Fibroblast of lung (primary cell): ENCODE measurements around the gene DAB1. TPM values are rescaled to one million over a fixed set of nuclear protein-coding genes. Genes with fewer than 3 reads are reported as not detected.

ENCODE experiments used
- DNase-seq, 2 donors: peaks; one replicate each; pipeline versions ENCODE4 v3.0.0 to v3.0.0-alpha.2; 2010; ENCODE audit warnings: low read depth in 2 of 2
- H2AFZ ChIP-seq: 2 replicates; pipeline ENCODE4 v1.5.1; 2012; ENCODE audit warnings: low read length, control low read depth, inconsistent platforms
- H3K27ac ChIP-seq: 2 replicates; pipeline ENCODE4 v1.5.1; 2011; ENCODE audit warnings: low read length, control low read depth; ENCODE audit not compliant: insufficient read depth
- H3K27me3 ChIP-seq: 2 replicates; pipeline ENCODE4 v1.5.1; 2011; ENCODE audit warnings: mild to moderate bottlenecking, low read length; ENCODE audit not compliant: control insufficient read depth, insufficient read depth
- H3K36me3 ChIP-seq: 2 replicates; pipeline ENCODE4 v1.5.1; 2011; ENCODE audit warnings: low read length; ENCODE audit not compliant: control insufficient read depth, insufficient read depth
- H3K4me1 ChIP-seq: 2 replicates; pipeline ENCODE4 v1.5.1; 2011; ENCODE audit warnings: low read length; ENCODE audit not compliant: control insufficient read depth, insufficient read depth; ENCODE audit errors: extremely low read depth
- H3K4me2 ChIP-seq: 2 replicates; pipeline ENCODE4 v1.5.1; 2011; ENCODE audit warnings: low read length, control low read depth; ENCODE audit not compliant: insufficient read depth; ENCODE audit errors: extremely low read depth
- H3K4me3 ChIP-seq, 4 experiments: fragments of 200-600 bp in 1 of 4; sonication (generic) in 1 of 4; replicated peaks in 1 of 4; 2 replicates each; pipeline ENCODE4 v1.5.1; 2011 to 2016; ENCODE audit warnings: low read length in 4 of 4, low read depth in 3 of 4, mild to moderate bottlenecking in 3 of 4, control low read depth in 2 of 4, inconsistent platforms in 1 of 4, mixed read lengths in 1 of 4; ENCODE audit not compliant: insufficient read depth in 1 of 4; ENCODE audit errors: control extremely low read depth in 1 of 4
- H3K79me2 ChIP-seq: 2 replicates; pipeline ENCODE4 v1.5.1; 2012; ENCODE audit warnings: mild to moderate bottlenecking, low read length, inconsistent platforms; ENCODE audit not compliant: control insufficient read depth, insufficient read depth
- H3K9ac ChIP-seq: 2 replicates; pipeline ENCODE4 v1.5.1; 2011; ENCODE audit warnings: mild to moderate bottlenecking, low read length, control low read depth; ENCODE audit not compliant: insufficient read depth
- H3K9me3 ChIP-seq: 2 replicates; pipeline ENCODE4 v1.5.1; 2012; ENCODE audit warnings: low read depth, low read length; ENCODE audit not compliant: control insufficient read depth, insufficient read depth
- H4K20me1 ChIP-seq: 2 replicates; pipeline ENCODE4 v1.5.1; 2011; ENCODE audit warnings: low read length; ENCODE audit not compliant: control insufficient read depth, insufficient read depth; ENCODE audit errors: extremely low read depth
- CTCF ChIP-seq, 2 donors: IDR thresholded peaks in 1 of 2; conservative IDR thresholded peaks in 1 of 2; 1 replicate in 1 of 2; 2 replicates in 1 of 2; pipeline ENCODE4 v1.5.1; 2011 to 2012; ENCODE audit warnings: low read length in 2 of 2, control low read depth in 1 of 2, inconsistent platforms in 1 of 2, low read depth in 1 of 2, mild to moderate bottlenecking in 1 of 2
- EZH2 ChIP-seq: IDR thresholded peaks from 2 replicates; pipeline ENCODE4 v1.5.1; 2012; ENCODE audit warnings: low read length, control low read depth, mild to moderate bottlenecking; ENCODE audit errors: missing control alignments
- polyA plus RNA-seq, 2 donors: library from polyadenylated mRNA; depleted of rRNA in 1 of 2; stranded (reverse) in 1 of 2; unstranded in 1 of 2; fragments of >200 nt; gene quantifications; 2 replicates each; pipeline ENCODE4 v1.2.1, GENCODE V29; 2011 to 2012; ENCODE audit warnings: missing spikeins in 1 of 2
- total RNA-seq: library from RNA; depleted of rRNA; stranded (reverse); fragments of >200 nt; gene quantifications from 2 replicates; pipeline ENCODE4 v1.2.1, GENCODE V29; 2014

Gene DAB1
- total and polyA plus RNA-seq, 2 donors (not counting 1 experiment from before 2014, with no cell fraction given): 0.17 to 2.0 TPM

DNA sequence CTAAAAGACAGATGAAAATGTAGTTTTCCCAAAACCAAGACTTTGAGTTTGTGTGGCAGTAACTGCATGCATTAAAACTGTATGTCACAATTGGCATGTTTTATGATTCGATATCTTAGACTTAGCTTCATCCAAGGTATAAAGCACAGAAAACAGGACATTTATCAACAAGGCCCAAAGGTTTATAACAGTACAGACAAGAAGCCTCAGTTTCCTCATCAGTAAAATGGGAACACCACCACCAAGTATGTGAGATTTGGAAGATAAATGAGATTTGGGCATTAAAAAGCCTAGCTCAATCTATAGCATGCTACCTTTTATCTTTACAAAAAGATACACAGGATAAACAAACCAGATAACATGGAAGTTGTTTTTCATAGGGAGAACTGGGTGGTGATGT lies 128.5 kb downstream of the DAB1 start:
- TF ChIP-seq EZH2 (no peak), CTCF (conservative IDR thresholded peaks at IDR 0.05 in 1 of 2, IDR thresholded peaks at IDR 0.05 in 1 of 2; ENCODE audit: low read depth in 1 of 2, low read length in 2 of 2) (no peak)
- H4K20me1 ChIP-seq: no peaks in the 10 kb centered on the region
- H3K79me2 ChIP-seq: no peaks in the 10 kb centered on the region
- H3K9me3 ChIP-seq: no peaks in the 10 kb centered on the region
- H3K36me3 ChIP-seq: no peaks in the 10 kb centered on the region
- no peaks in the 10 kb centered on the region for H3K4me1 ChIP-seq
- DNase-seq: no peak
- no peak overlapping the region for H3K4me2 ChIP-seq
- no peak overlapping the region for H2AFZ ChIP-seq
- H3K4me3 ChIP-seq: no peak overlapping the region
- H3K27me3 ChIP-seq: no peaks in the 10 kb centered on the region
- H3K9ac ChIP-seq: no peak overlapping the region
- H3K27ac ChIP-seq: no peak overlapping the region

- no peak overlapping the region for H3K4me2 ChIP-seq
Observed at GRCh38 chr1:57294177-57294576, 129.7 kb downstream of the DAB1 start.

GRCh38 chr1:57293214-57293613 lies 130.6 kb downstream of the DAB1 start:
- Histone ChIP-seq H2AFZ (no peak overlapping the region), H3K27me3 (no peaks in the 10 kb centered on the region), H3K79me2 (no peaks in the 10 kb centered on the region), H3K4me3 (no peak overlapping the region), H3K4me2 (no peak overlapping the region), H3K27ac (no peak overlapping the region), H3K9me3 (no peaks in the 10 kb centered on the region), H3K4me1 (no peaks in the 10 kb centered on the region), H3K9ac (no peak overlapping the region), H3K36me3 (no peaks in the 10 kb centered on the region), H4K20me1 (no peaks in the 10 kb centered on the region)
- TF ChIP-seq CTCF (conservative IDR thresholded peaks at IDR 0.05 in 1 of 2, IDR thresholded peaks at IDR 0.05 in 1 of 2; ENCODE audit: low read depth in 1 of 2, low read length in 2 of 2) (no peak), EZH2 (no peak)
- DNase-seq: no peak

More at GRCh38 chr1:57294177-57294576, 129.7 kb downstream of the DAB1 start:
- H3K27me3 ChIP-seq: no peaks in the 10 kb centered on the region
- H3K9ac ChIP-seq: no peak overlapping the region
- DNase-seq: no peak
- TF ChIP-seq EZH2 (no peak), CTCF (conservative IDR thresholded peaks at IDR 0.05 in 1 of 2, IDR thresholded peaks at IDR 0.05 in 1 of 2; ENCODE audit: low read depth in 1 of 2, low read length in 2 of 2) (no peak)
- no peak overlapping the region for H2AFZ ChIP-seq
- no peaks in the 10 kb centered on the region for H3K4me1 ChIP-seq
- no peak overlapping the region for H3K27ac ChIP-seq
- no peak overlapping the region for H3K4me3 ChIP-seq
- H3K9me3 ChIP-seq: no peaks in the 10 kb centered on the region
- no peaks in the 10 kb centered on the region for H4K20me1 ChIP-seq
- H3K79me2 ChIP-seq: no peaks in the 10 kb centered on the region
- H3K36me3 ChIP-seq: no peaks in the 10 kb centered on the region
